ENCODE results near the gene ZBTB20.

GRCh38 chr3:114953215-114953799 is 193.8 kb downstream of the ZBTB20 start:
- TF ChIP-seq CTCF (IDR thresholded peaks at IDR 0.05; ENCODE audit: low read depth, low read length, missing input control) (no peak), JUND (IDR thresholded peaks at IDR 0.05) (no peak), EGR1 (IDR thresholded peaks at IDR 0.05; ENCODE audit: low read depth in 2 of 2) (no peak), MAX (IDR thresholded peaks at IDR 0.05) (no peak), GABPA (IDR thresholded peaks at IDR 0.05 in 1 of 2, conservative IDR thresholded peaks at IDR 0.05 in 1 of 2) (no peak), SP1 (IDR thresholded peaks at IDR 0.05) (no peak), NR2F2 (IDR thresholded peaks at IDR 0.05) (no peak), YY1 (IDR thresholded peaks at IDR 0.05) (no peak), HNF4G (IDR thresholded peaks at IDR 0.05) (no peak), RXRA (IDR thresholded peaks at IDR 0.05) (no peak), TAF1 (conservative IDR thresholded peaks at IDR 0.05) (no peak)

Measured in liver (tissue), 3 donors.